DMS53 treated with DMSO at 0.1 percent for 48 hours (cell line): ENCODE results near the gene GALNT2.

Experiments
- DNase-seq: peaks from one replicate; lab custom pipeline; 2025; ENCODE audit not compliant: unreplicated experiment; lab: John Stamatoyannopoulos, UW

GALNT2 gene

GRCh38 chr1:230144010-230144614 is 77.1 kb downstream of the GALNT2 start:
- DNase-seq = no peak

GRCh38 chr1:230144758-230145504 is 77.9 kb downstream of the GALNT2 start:
- DNase-seq = no peak

- DNase-seq = no peak
These were observed 78.5 kb downstream of the GALNT2 start for GRCh38 chr1:230145505-230145899.

GRCh38 chr1:230145953-230146476 is 79.0 kb downstream of the GALNT2 start:
- DNase-seq = no peak

GRCh38 chr1:230146709-230147108 is 79.7 kb downstream of the GALNT2 start:
- no peak for DNase-seq

GRCh38 chr1:230147253-230148125 is 80.5 kb downstream of the GALNT2 start:
- no peak for DNase-seq

- DNase-seq = no peak
These were observed 81.2 kb downstream of the GALNT2 start for GRCh38 chr1:230148126-230148652.

GRCh38 chr1:230148768-230149469 is 81.9 kb downstream of the GALNT2 start:
- DNase-seq = no peak

GRCh38 chr1:230149751-230150584 is 82.9 kb downstream of the GALNT2 start:
- no peak for DNase-seq

GRCh38 chr1:230150615-230151014 is 83.6 kb downstream of the GALNT2 start:
- DNase-seq = no peak

- no peak for DNase-seq
These were observed 85.0 kb downstream of the GALNT2 start for GRCh38 chr1:230151924-230152468.

GRCh38 chr1:230152999-230153398 is 86.0 kb downstream of the GALNT2 start:
- DNase-seq = no peak

- DNase-seq = no peak
These were observed 86.7 kb downstream of the GALNT2 start for GRCh38 chr1:230153641-230154296.

- no peak for DNase-seq
These were observed 88.0 kb downstream of the GALNT2 start for GRCh38 chr1:230155021-230155420.

GRCh38 chr1:230156068-230156467 is 89.0 kb downstream of the GALNT2 start:
- DNase-seq = no peak

GRCh38 chr1:230156536-230156935 is 89.5 kb downstream of the GALNT2 start:
- no peak for DNase-seq

GRCh38 chr1:230157420-230158390 is 90.7 kb downstream of the GALNT2 start:
- no peak for DNase-seq
